GM04503 (cell line): ENCODE measurements around the gene DIMT1.

Source experiments
- DNase-seq: peaks from one replicate; pipeline ENCODE4 v3.0.0-alpha.2; 2012; ENCODE audit warnings: low read depth

DIMT1 gene

GRCh38 chr5:62403411-62404250, at the start of gene DIMT1:
TSS of gene DIMT1 (minus strand) at chr5:62403905. CDS start at chr5:62403772, 133 bp downstream.
- peak; percentile 89 for DNase-seq

- DNase-seq, result no peak
Measured at GRCh38 chr5:62450259-62450658, 46.6 kb upstream of the DIMT1 start.

GRCh38 chr5:62448528-62448927, 44.8 kb upstream of the DIMT1 start:
- no peak for DNase-seq

GRCh38 chr5:62432621-62433064, 28.9 kb upstream of the DIMT1 start:
- DNase-seq, result peak; percentile 4

GRCh38 chr5:62431735-62432620, 28.3 kb upstream of the DIMT1 start:
- DNase-seq, result peak; percentile 8

- no peak for DNase-seq
Measured at GRCh38 chr5:62424763-62425162, 21.1 kb upstream of the DIMT1 start.

- no peak for DNase-seq
Measured at GRCh38 chr5:62421414-62421813, 17.7 kb upstream of the DIMT1 start.

- DNase-seq, result no peak
Measured at GRCh38 chr5:62419609-62420008, 15.9 kb upstream of the DIMT1 start.

- DNase-seq, result no peak
Measured at GRCh38 chr5:62418462-62419076, 14.9 kb upstream of the DIMT1 start.

GRCh38 chr5:62413711-62414110, 10.0 kb upstream of the DIMT1 start:
- DNase-seq, result no peak

- peak; percentile 89 for DNase-seq
Measured at GRCh38 chr5:62412549-62413329, 9.0 kb upstream of the DIMT1 start, which contains the start of gene IPO11. TSS of gene IPO11 (plus strand) at chr5:62412763. CDS start at chr5:62437280, 24,517 bp downstream.

GRCh38 chr5:62395210-62395950, 8.3 kb downstream of the DIMT1 start:
- DNase-seq, result no peak

GRCh38 chr5:62386824-62387223, 16.9 kb downstream of the DIMT1 start:
- peak; percentile 6 for DNase-seq

- DNase-seq, result no peak
Measured at GRCh38 chr5:62385816-62386400, 17.8 kb downstream of the DIMT1 start.

- DNase-seq, result no peak
Measured at GRCh38 chr5:62385131-62385530, 18.6 kb downstream of the DIMT1 start.

- DNase-seq, result no peak
Measured at GRCh38 chr5:62376064-62376463, 27.6 kb downstream of the DIMT1 start.

- no peak for DNase-seq
Measured at GRCh38 chr5:62375627-62376026, 28.1 kb downstream of the DIMT1 start.

- DNase-seq, result no peak
Measured at GRCh38 chr5:62374090-62374489, 29.6 kb downstream of the DIMT1 start.

- no peak for DNase-seq
Measured at GRCh38 chr5:62373382-62373781, 30.3 kb downstream of the DIMT1 start.

- no peak for DNase-seq
Measured at GRCh38 chr5:62372600-62372999, 31.1 kb downstream of the DIMT1 start.
